ENCODE results near the gene PRX. TPM values are rescaled to one million over a fixed set of nuclear protein-coding genes. Genes with fewer than 3 reads are reported as not detected.

PRX gene
- polyA plus RNA-seq, 4 donors = 10.4 to 15.5 (median 13.0) TPM

Other genes starting within 250 kb of the PRX start
- 10 to 100 TPM; 10.8 to 19.3 (median 17.4) TPM for gene MAP3K10, start 222.0 kb downstream of the PRX start, polyA plus RNA-seq (ENCODE audit: insufficient read length in 4 of 4)
- under 1 TPM in 3 of 4 donors, not detected in 1; 0.07 to 0.47 (median 0.14) TPM for gene TTC9B, start 195.0 kb downstream of the PRX start, polyA plus RNA-seq (ENCODE audit: insufficient read length in 4 of 4)
- 1 to 10 TPM; 1.0 to 2.6 (median 1.9) TPM for gene CCNP, start 186.7 kb downstream of the PRX start, polyA plus RNA-seq (ENCODE audit: insufficient read length in 4 of 4)
- gene AKT2, start 128.0 kb downstream of the PRX start, polyA plus RNA-seq (ENCODE audit: insufficient read length in 4 of 4) = 100 to 1,000 TPM; 131 to 226 (median 200) TPM
- 10 to 100 TPM in 3 of 4 donors, 1 to 10 TPM in 1; 9.7 to 16.8 (median 14.1) TPM for gene C19orf47, start 65.0 kb downstream of the PRX start, polyA plus RNA-seq (ENCODE audit: insufficient read length in 4 of 4)
- gene PLD3, start 64.7 kb downstream of the PRX start, polyA plus RNA-seq (ENCODE audit: insufficient read length in 4 of 4) = 100 to 1,000 TPM; 215 to 340 (median 265) TPM
- under 1 TPM; 0.06 to 0.18 (median 0.14) TPM for gene HIPK4, start 23.2 kb downstream of the PRX start, polyA plus RNA-seq (ENCODE audit: insufficient read length in 4 of 4)
- 10 to 100 TPM in 1 of 4 donors, 1 to 10 TPM in 3; 6.9 to 12.7 (median 8.3) TPM for gene SERTAD1, start 12.6 kb upstream of the PRX start, polyA plus RNA-seq (ENCODE audit: insufficient read length in 4 of 4)
- gene SERTAD3, start 31.0 kb upstream of the PRX start, polyA plus RNA-seq (ENCODE audit: insufficient read length in 4 of 4) = 10 to 100 TPM; 29.5 to 49.1 (median 38.5) TPM
- 10 to 100 TPM; 40.4 to 67.0 (median 49.9) TPM for gene BLVRB, start 52.4 kb upstream of the PRX start, polyA plus RNA-seq (ENCODE audit: insufficient read length in 4 of 4)
- gene SPTBN4, start 53.6 kb upstream of the PRX start, polyA plus RNA-seq (ENCODE audit: insufficient read length in 4 of 4) = 1 to 10 TPM in 3 of 4 donors, under 1 TPM in 1; 0.92 to 2.2 (median 1.6) TPM
- gene SHKBP1, start 163.5 kb upstream of the PRX start, polyA plus RNA-seq (ENCODE audit: insufficient read length in 4 of 4) = 10 to 100 TPM; 32.8 to 61.1 (median 43.8) TPM
- gene LTBP4, start 188.0 kb upstream of the PRX start, polyA plus RNA-seq (ENCODE audit: insufficient read length in 4 of 4) = 100 to 1,000 TPM; 174 to 362 (median 282) TPM

Measured in left renal cortex interstitium (tissue), 4 donors.